Superior temporal gyrus (tissue), 1 donor: ENCODE measurements around the gene CEP164.

Source experiments
- DNase-seq: peaks from one replicate; pipeline ENCODE4 v3.0.0-alpha.2; 2016; ENCODE audit errors: extremely low spot score

CEP164 gene

GRCh38 chr11:117366248-117366647, 38.6 kb downstream of the CEP164 start:
- DNase-seq = peak; percentile 21

DNA sequence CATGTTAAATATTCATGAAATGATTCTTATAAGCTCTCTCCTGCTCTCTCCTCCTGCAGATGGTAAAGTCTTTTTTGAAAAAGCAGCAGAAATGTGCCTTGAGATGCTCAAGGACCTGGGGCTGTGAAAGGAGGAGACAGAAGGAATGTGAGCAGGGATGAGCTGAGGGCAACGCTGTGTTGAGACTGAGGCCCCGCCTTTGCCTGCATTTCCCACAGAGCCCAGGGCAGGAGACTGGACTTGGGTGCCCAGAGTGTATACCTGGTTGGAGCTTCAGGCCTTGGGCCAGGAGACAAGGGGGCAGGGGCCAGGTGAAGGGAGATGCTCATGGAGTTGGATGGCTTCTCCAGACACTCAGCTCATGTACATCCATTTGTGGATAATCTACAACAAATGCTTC, 39.2 kb downstream of the CEP164 start:
- DNase-seq = no peak

GRCh38 chr11:117369534-117369933, 41.9 kb downstream of the CEP164 start:
- no peak for DNase-seq

DNA sequence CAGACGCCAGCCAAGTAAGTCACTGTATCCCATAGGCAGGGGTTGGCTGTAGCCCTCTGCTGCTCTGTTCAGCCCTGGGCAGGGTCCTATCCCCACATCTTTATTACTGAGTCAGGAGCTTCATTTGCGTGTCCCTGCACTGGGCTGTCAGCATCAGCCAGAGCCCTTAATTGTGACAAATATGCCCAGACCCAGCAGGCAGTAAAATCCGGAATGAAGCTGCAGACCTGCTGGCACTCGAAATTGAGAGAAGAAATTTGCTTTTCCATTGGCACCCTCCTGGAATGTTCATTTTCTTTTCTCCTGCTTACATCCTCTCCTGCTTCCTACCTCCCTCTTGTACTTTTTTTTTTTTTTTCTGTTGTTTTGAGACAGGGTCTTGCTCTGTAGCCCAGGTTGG, 43.8 kb downstream of the CEP164 start:
- no peak for DNase-seq

- DNase-seq = no peak
Observed at GRCh38 chr11:117374316-117375055, 46.8 kb downstream of the CEP164 start.

- no peak for DNase-seq
Observed at GRCh38 chr11:117375960-117376359, 48.3 kb downstream of the CEP164 start.

DNA sequence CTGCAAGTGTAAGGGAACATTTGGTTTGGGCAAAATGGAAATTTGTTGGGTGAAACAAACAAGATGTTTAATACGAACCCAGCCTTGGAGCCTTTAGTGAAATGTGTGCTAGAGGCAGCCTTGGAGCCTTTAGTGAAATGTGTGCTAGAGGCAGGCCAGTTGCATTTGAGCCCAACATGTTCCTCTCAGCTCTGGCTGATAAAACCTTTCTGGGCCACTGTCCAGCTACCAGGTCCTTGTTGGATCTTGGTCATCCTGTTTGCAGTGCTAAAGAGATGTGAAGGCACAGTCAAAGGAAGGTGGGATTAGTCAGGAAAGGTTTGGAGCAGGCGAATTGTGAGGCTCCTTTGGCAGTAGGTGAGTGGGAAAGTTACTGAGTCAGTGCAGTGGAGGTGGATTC, 48.9 kb downstream of the CEP164 start:
- DNase-seq = no peak

GRCh38 chr11:117378976-117379865, 51.6 kb downstream of the CEP164 start:
- no peak for DNase-seq

- DNase-seq = no peak
Observed at GRCh38 chr11:117380676-117381075, 53.0 kb downstream of the CEP164 start.

GRCh38 chr11:117381481-117382387, 54.1 kb downstream of the CEP164 start:
- DNase-seq = no peak

GRCh38 chr11:117382746-117383145, 55.1 kb downstream of the CEP164 start:
- no peak for DNase-seq

- DNase-seq = no peak
Observed at GRCh38 chr11:117384045-117384444, 56.4 kb downstream of the CEP164 start.

GRCh38 chr11:117385471-117385870, 57.8 kb downstream of the CEP164 start:
- DNase-seq = no peak

DNA sequence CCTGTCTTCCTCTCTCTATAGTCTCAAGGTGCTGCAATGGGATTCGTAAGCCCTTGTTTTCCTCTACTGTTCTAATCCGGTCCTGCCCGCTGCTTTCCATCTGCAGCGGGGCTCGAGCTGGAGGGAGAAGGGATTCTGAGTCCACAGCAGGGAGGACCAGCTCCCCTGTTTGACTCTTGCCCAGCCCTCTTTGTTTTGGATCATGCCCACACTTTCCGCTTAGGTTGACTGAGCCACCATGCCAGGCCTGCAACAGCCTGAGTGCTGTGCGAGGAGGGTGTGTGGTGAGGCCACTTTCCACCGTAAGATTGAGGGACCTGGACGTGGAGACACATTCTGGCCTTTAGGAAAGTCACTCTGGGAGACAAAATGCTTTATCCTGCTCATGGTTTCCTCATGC, 58.3 kb downstream of the CEP164 start:
- no peak for DNase-seq

GRCh38 chr11:117387992-117388755, 60.5 kb downstream of the CEP164 start:
- DNase-seq = no peak

GRCh38 chr11:117390743-117391142, 63.1 kb downstream of the CEP164 start:
- no peak for DNase-seq

DNA sequence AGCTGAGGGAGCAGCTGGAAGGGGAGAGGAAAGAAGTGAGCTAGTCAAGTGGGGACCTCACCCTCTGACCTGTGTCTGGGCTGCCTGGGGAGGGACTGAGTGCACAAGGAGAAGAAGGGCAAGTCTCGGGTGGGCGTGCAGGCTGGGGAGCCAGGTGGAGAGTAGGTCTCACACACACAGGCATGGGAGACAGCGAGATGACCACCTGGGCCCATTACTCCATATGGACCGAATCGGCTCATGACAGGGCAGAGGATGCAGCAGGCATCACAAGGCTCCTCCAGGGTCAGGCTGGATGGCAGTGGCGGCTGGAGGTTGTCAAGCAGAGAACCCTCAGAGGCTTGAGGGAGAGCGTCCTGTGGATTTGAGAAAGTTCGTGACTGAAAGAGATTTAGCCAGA, 63.5 kb downstream of the CEP164 start:
- no peak for DNase-seq

- no peak for DNase-seq
Observed at GRCh38 chr11:117392001-117392690, 64.5 kb downstream of the CEP164 start.

DNA sequence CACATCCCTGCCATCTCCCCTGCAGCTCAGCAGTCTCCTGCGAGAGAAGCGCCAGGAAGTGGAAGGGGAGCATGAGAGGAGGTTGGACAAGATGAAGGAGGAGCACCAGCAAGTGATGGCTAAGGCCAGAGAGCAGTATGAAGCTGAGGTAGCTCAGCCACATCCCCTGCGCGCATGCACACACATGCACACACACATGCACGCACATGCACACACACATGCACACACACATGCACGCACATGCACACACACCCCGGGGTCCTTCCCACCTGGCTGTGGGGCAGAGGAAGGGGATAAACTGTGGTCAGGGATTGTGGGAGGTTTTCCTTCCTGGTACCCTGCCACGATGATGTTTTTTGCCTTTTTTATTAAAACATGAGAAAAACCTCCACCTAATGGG, 65.3 kb downstream of the CEP164 start:
- no peak for DNase-seq

DNA sequence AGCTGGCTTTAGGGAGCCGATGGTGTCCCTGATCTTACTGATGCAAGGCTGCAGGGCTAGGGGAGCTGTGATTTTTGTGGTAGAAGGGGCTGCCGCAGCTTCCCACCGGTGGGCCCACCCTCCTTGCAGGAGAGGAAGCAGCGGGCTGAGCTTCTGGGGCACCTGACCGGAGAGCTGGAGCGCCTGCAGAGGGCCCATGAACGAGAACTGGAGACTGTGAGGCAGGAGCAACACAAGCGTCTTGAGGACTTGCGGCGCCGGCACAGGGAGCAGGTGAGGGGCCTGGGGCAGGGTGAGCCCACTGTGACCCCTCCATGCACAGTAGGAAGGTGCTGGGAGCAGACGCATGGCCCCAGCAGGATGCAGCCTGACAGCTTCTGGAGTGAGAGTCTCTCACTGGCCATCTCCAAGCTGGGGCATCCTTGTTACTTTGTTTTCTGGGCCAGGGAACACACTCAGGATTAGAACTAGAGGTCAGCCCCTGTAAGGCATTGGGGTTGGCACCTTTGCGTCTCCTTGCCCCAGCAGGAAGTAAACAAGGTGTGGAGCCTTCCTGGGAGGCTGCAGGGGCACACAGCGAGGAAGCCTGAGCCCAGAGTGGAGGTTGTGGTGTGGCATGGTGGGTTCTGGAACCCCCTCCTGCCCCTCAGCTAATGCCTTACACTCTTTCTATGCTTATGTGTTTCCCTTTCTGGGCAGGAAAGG, 66.7 kb downstream of the CEP164 start:
- DNase-seq = no peak
